ENCODE results near the gene COL8A1. TPM values are rescaled to one million over a fixed set of nuclear protein-coding genes. Genes with fewer than 3 reads are reported as not detected.

The COL8A1 gene
- total RNA-seq, 2 experiments from 2014 or later, result not detected

DNA sequence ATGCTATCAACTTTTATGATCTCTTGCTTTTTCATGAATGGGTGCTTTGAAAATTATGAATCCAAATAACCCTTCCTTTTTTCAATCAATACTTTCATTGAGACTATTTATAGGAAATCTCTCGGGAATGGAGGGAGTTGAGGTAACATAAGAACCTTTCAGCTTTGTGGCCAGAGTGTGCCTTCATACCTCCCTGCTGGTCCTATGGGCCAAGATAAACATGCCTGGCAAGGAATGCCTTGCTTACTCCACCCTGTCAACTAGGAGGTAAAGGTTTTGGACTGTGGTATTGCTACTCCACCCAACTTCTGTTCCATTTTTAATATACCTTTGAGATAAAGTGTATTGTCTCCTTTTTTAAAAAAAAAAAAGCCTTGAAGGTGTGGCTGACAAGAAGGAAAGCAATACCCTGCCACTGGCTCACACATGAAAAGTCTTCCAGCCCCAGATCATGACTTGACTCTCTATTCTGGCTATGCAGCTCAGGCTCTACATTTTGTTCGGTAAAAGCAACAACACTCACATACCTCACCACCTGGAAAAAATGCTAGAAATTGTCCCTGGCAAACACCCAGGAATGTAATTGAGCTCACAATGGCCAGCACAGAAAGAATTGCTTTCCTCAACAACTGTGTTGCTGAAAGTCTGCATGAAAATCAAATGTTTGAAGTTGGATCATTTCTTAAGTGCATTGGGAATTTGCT lies 35.8 kb downstream of the COL8A1 start:
- DNase-seq (no peak), ATAC-seq (ENCODE audit: poor library complexity) (no peak)
- Mint-ChIP-seq H3K4me1 (ENCODE audit: low read depth) (no peaks in the 10 kb centered on the region), H3K9me3 (peaks cover 2% of the 10 kb centered on the region), H3K27ac (no peak overlapping the region), H3K27me3 (peaks cover 20% of the 10 kb centered on the region), H3K4me3 (no peak overlapping the region), H3K36me3 (ENCODE audit: low read depth) (no peaks in the 10 kb centered on the region)
- Histone ChIP-seq H3K36me3 (ENCODE audit: insufficient read depth, low read length) (no peaks in the 10 kb centered on the region), H3K4me1 (ENCODE audit: insufficient read depth, low read length) (no peaks in the 10 kb centered on the region), H3K27ac (ENCODE audit: low read depth in 1 of 2, low read length in 2 of 2) (no peak overlapping the region), H3K4me3 (ENCODE audit: low read length) (no peak overlapping the region), H3K27me3 (ENCODE audit: control insufficient read depth in 1 of 2, insufficient read depth in 2 of 2, low read length in 2 of 2) (no peaks in the 10 kb centered on the region), H3K9me3 (ENCODE audit: control insufficient read depth in 1 of 2, insufficient read depth in 1 of 2, low read length in 2 of 2) (no peaks in the 10 kb centered on the region)
- TF ChIP-seq, protein P1, sequence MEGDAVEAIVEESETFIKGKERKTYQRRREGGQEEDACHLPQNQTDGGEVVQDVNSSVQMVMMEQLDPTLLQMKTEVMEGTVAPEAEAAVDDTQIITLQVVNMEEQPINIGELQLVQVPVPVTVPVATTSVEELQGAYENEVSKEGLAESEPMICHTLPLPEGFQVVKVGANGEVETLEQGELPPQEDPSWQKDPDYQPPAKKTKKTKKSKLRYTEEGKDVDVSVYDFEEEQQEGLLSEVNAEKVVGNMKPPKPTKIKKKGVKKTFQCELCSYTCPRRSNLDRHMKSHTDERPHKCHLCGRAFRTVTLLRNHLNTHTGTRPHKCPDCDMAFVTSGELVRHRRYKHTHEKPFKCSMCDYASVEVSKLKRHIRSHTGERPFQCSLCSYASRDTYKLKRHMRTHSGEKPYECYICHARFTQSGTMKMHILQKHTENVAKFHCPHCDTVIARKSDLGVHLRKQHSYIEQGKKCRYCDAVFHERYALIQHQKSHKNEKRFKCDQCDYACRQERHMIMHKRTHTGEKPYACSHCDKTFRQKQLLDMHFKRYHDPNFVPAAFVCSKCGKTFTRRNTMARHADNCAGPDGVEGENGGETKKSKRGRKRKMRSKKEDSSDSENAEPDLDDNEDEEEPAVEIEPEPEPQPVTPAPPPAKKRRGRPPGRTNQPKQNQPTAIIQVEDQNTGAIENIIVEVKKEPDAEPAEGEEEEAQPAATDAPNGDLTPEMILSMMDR (IDR thresholded peaks at IDR 0.05), result no peak
- ChIA-PET POLR2A (no interaction called here), CTCF (interaction anchor here (0.9 kb wide), 1 partner anchor 18 kb away, joined by 3 read pairs; no protein-coding TSS in a partner anchor)
- intact Hi-C loops (cut with DNase I, micrococcal nuclease), result no loop called here

DNA sequence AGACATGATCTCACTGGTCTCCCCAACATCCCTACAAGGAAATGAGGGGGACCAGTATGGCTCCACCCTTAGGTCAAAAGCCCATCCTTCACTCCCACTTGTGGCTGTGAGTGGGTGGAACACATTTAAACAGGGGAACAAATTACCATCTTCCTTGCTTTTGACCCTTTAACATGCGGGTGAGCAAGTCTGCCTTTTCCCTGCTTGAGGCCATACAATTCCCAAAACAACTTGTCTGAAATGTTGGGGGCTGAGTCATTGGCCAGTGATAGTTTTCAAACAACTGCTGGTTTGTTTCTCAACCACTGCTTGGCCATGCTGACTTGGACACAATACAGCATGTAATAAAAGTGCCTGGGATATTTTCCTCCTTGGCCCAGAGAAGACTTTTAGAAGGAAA lies 39.6 kb downstream of the COL8A1 start:
- no peak overlapping the region for H3K27ac Mint-ChIP-seq
- intact Hi-C loops (cut with DNase I, micrococcal nuclease), result no loop called here
- Histone ChIP-seq H3K27me3 (ENCODE audit: control insufficient read depth in 1 of 2, insufficient read depth in 2 of 2, low read length in 2 of 2) (no peaks in the 10 kb centered on the region), H3K4me1 (ENCODE audit: insufficient read depth, low read length) (no peaks in the 10 kb centered on the region), H3K4me3 (ENCODE audit: low read length) (no peak overlapping the region), H3K27ac (ENCODE audit: low read depth in 1 of 2, low read length in 2 of 2) (no peak overlapping the region), H3K9me3 (ENCODE audit: control insufficient read depth in 1 of 2, insufficient read depth in 1 of 2, low read length in 2 of 2) (no peaks in the 10 kb centered on the region), H3K36me3 (ENCODE audit: insufficient read depth, low read length) (no peaks in the 10 kb centered on the region)
- POLR2A ChIA-PET, result no interaction called here
- H3K4me1 Mint-ChIP-seq (ENCODE audit: low read depth), result no peaks in the 10 kb centered on the region
- TF ChIP-seq, protein P1 (IDR thresholded peaks at IDR 0.05), result no peak
- DNase-seq (no peak), ATAC-seq (ENCODE audit: poor library complexity) (no peak)
- CTCF ChIA-PET, result no interaction called here
- H3K4me3 Mint-ChIP-seq, result no peak overlapping the region
- no peaks in the 10 kb centered on the region for H3K9me3 Mint-ChIP-seq
- peaks cover 10% of the 10 kb centered on the region for H3K27me3 Mint-ChIP-seq
- no peaks in the 10 kb centered on the region for H3K36me3 Mint-ChIP-seq (ENCODE audit: low read depth)

DNA sequence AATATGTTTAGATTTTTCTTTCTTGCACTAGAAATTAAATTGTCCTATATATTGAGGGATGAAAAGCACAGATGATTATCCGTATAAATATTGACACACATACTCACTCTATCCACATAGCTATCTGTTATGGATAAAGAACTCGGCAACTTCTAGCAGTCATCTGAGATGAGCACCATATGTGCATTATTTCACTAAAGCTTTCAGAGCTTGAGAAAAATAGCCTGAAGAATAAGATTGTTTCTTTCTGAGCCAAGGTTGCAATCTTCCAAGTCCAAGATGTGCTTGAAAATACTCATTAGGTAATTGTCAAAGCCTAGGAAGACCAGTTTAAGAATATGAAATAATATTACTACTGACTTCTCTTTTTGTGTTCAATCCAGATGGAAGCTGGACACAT lies 40.5 kb downstream of the COL8A1 start:
- H3K9me3 Mint-ChIP-seq, result no peaks in the 10 kb centered on the region
- Histone ChIP-seq H3K36me3 (ENCODE audit: insufficient read depth, low read length) (no peaks in the 10 kb centered on the region), H3K4me3 (ENCODE audit: low read length) (no peak overlapping the region), H3K4me1 (ENCODE audit: insufficient read depth, low read length) (no peaks in the 10 kb centered on the region), H3K9me3 (ENCODE audit: control insufficient read depth in 1 of 2, insufficient read depth in 1 of 2, low read length in 2 of 2) (no peaks in the 10 kb centered on the region), H3K27ac (ENCODE audit: low read depth in 1 of 2, low read length in 2 of 2) (no peak overlapping the region), H3K27me3 (ENCODE audit: control insufficient read depth in 1 of 2, insufficient read depth in 2 of 2, low read length in 2 of 2) (no peaks in the 10 kb centered on the region)
- H3K36me3 Mint-ChIP-seq (ENCODE audit: low read depth), result no peaks in the 10 kb centered on the region
- TF ChIP-seq, protein P1 (IDR thresholded peaks at IDR 0.05), result no peak
- DNase-seq (no peak), ATAC-seq (ENCODE audit: poor library complexity) (no peak)
- peaks cover 10% of the 10 kb centered on the region for H3K27me3 Mint-ChIP-seq
- H3K4me3 Mint-ChIP-seq, result no peak overlapping the region
- intact Hi-C loops (cut with DNase I, micrococcal nuclease), result no loop called here
- CTCF ChIA-PET, result no interaction called here
- POLR2A ChIA-PET, result no interaction called here
- no peak overlapping the region for H3K27ac Mint-ChIP-seq
- no peaks in the 10 kb centered on the region for H3K4me1 Mint-ChIP-seq (ENCODE audit: low read depth)

Data from CD4-positive, alpha-beta T cell (primary cell).